Measurements from ENCODE around the gene PDE6H. TPM values are rescaled to one million over a fixed set of nuclear protein-coding genes. Genes with fewer than 3 reads are reported as not detected.

Gene PDE6H
- total RNA-seq, 1 experiment from 2014 or later: not detected

DNA sequence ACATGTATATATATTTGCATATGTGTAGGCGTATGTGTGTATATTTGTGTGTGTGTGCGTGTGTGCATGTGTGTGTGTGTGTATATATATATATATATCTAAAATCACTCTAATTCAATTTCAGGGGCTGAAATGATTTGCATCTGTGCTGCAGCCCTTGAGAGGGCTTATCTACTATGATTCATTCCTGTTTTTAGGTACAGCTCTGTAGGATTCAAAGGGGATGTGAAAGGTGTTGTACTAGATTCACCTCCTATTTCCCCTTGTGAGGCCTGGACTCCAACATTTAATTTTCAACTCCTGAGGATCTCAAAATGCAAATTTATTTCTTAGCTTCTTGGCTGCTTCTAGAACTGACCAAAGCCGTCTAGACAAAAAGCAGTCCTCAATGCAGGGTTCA lies 45.6 kb upstream of the PDE6H start:
- H3K27me3 ChIP-seq (ENCODE audit: insufficient read depth, low read depth): no peaks in the 10 kb centered on the region
- POLR2A ChIA-PET (ENCODE audit: unreplicated experiment): interaction anchor here (0.7 to 1.1 kb wide), 2 partner anchors 23 to 124 kb away, joined by 3 to 15 read pairs; partner anchors contain the start of gene C12orf60
- CTCF ChIA-PET: no interaction called here

DNA sequence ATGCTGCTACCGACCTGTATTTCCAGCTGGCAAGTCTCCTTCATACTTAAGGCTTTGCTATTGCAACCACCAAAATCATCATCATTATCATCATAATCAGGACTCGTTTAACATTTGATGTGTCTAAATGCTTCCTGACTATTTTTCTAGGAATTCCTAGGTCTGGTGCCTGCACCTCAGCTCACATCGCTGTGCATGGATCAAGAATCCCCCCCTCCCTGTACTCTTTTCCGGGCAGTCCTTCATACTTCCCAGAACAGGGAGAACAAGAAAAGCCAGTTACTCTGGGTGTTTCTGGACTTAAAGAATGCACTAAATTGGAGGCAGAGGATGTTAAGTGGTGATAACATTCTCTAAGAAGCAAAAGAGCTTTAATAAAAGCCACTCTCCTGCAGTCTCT lies 43.9 kb upstream of the PDE6H start:
- H3K27me3 ChIP-seq (ENCODE audit: insufficient read depth, low read depth): no peaks in the 10 kb centered on the region
- TF ChIP-seq CTCF (conservative IDR thresholded peaks at IDR 0.05) (no peak), EZH2 (IDR thresholded peaks at IDR 0.05; ENCODE audit: low read depth) (no peak)
- peak; percentile 84 to 97 for DNase-seq
- peak overlapping the region; percentile 78 for H3K27ac ChIP-seq
- intact Hi-C loops (cut with micrococcal nuclease; ENCODE audit: unreplicated experiment): loop anchor here (1.0 to 2.0 kb wide), 6 partner anchors 19 to 206 kb away; partner anchors contain the start of gene ARHGDIB
- H3K79me2 ChIP-seq (ENCODE audit: low read depth): 0 out of 2 replicates have a peak, but pooled peaks cover 7% of the 10 kb centered on the region
- peak overlapping the region; percentile 61; the same call in 1 of the 2 replicates for H2AFZ ChIP-seq
- peak overlapping the region; percentile 95 for H3K4me2 ChIP-seq
- BruUV-seq (replicated peaks): no TSS peak
- peaks cover 5% of the 10 kb centered on the region; the same call in 1 of the 2 replicates for H3K36me3 ChIP-seq (ENCODE audit: low read depth)
- peaks cover 37% of the 10 kb centered on the region for H3F3A ChIP-seq (ENCODE audit: insufficient read depth, low read depth)
- H4K20me1 ChIP-seq (ENCODE audit: insufficient read depth): no peaks in the 10 kb centered on the region
- peaks cover 72% of the 10 kb centered on the region for H3K4me1 ChIP-seq (replicated peaks; ENCODE audit: insufficient read depth)
- ChIA-PET POLR2A (ENCODE audit: unreplicated experiment) (interaction anchor here (0.5 to 1.2 kb wide), 8 partner anchors 18 to 1828 kb away, joined by 3 to 11 read pairs (median 4); partner anchors contain the start of gene C12orf60), CTCF (interaction anchor here (0.9 to 1.3 kb wide), 2 partner anchors 43 to 125 kb away, joined by 3 to 4 read pairs; partner anchors contain the start of genes C12orf60 and MGP)
- no peaks in the 10 kb centered on the region for H3K9me2 ChIP-seq (ENCODE audit: insufficient read depth)
- peaks cover 11% of the 10 kb centered on the region for H3K9me3 ChIP-seq (ENCODE audit: insufficient read depth, low read depth)
- peak overlapping the region; percentile 50 for H3K4me3 ChIP-seq

More for the DNA sequence above, 45.6 kb upstream of the PDE6H start:
- Histone ChIP-seq H3K9me3 (ENCODE audit: insufficient read depth, low read depth) (0 out of 2 replicates have a peak, but pooled peaks cover 8% of the 10 kb centered on the region), H3K36me3 (ENCODE audit: low read depth) (no peaks in the 10 kb centered on the region), H3K79me2 (ENCODE audit: low read depth) (0 out of 2 replicates have a peak, but pooled peaks cover 7% of the 10 kb centered on the region), H3F3A (ENCODE audit: insufficient read depth, low read depth) (peaks cover 29% of the 10 kb centered on the region), H3K27ac (no peak overlapping the region), H4K20me1 (ENCODE audit: insufficient read depth) (no peaks in the 10 kb centered on the region), H3K4me1 (replicated peaks; ENCODE audit: insufficient read depth) (peaks cover 55% of the 10 kb centered on the region), H3K4me2 (peak overlapping the region; percentile 95), H2AFZ (peak overlapping the region; percentile 36; the same call in 1 of the 2 replicates), H3K4me3 (no peak overlapping the region), H3K9me2 (ENCODE audit: insufficient read depth) (no peaks in the 10 kb centered on the region)
- intact Hi-C loops (cut with micrococcal nuclease; ENCODE audit: unreplicated experiment): no loop called here
- DNase-seq: no peak
- TF ChIP-seq EZH2 (IDR thresholded peaks at IDR 0.05; ENCODE audit: low read depth): no peak
- TF ChIP-seq CTCF (conservative IDR thresholded peaks at IDR 0.05): no peak
- no TSS peak for BruUV-seq (replicated peaks)

DNA sequence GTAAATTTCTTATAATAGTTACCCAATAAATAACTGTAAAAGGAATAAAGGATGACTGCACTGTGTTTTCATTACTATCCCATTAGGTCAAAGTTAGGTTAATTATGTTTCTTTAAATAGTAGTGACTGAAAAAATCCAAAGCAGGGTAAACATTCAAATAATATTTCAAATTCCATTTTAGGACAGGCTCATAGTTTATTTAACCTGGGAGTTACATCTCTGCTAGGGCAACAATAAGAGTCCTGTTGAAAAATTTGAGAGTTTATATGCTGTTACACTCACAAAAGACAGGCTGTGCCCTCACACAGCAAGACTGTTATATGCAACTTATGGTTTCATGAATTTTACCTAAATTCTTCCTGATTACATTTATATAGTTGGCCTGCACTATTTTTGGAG lies 42.5 kb upstream of the PDE6H start:
- BruUV-seq (replicated peaks): no TSS peak
- peaks cover 86% of the 10 kb centered on the region for H3K4me1 ChIP-seq (replicated peaks; ENCODE audit: insufficient read depth)
- CTCF ChIA-PET: no interaction called here
- 0 out of 2 replicates have a peak, but pooled peaks cover 7% of the 10 kb centered on the region for H3K79me2 ChIP-seq (ENCODE audit: low read depth)
- H3K4me3 ChIP-seq: no peak overlapping the region; the same call in 1 of the 2 replicates
- peaks cover 9% of the 10 kb centered on the region for H3K9me3 ChIP-seq (ENCODE audit: insufficient read depth, low read depth)
- H3K4me2 ChIP-seq: peak overlapping the region; percentile 74
- no peaks in the 10 kb centered on the region for H3K9me2 ChIP-seq (ENCODE audit: insufficient read depth)
- DNase-seq: peak in 1 of 2 experiments; percentile 66
- POLR2A ChIA-PET (ENCODE audit: unreplicated experiment): no interaction called here
- H3K27me3 ChIP-seq (ENCODE audit: insufficient read depth, low read depth): no peaks in the 10 kb centered on the region
- H4K20me1 ChIP-seq (ENCODE audit: insufficient read depth): no peaks in the 10 kb centered on the region
- TF ChIP-seq EZH2 (IDR thresholded peaks at IDR 0.05; ENCODE audit: low read depth) (no peak), CTCF (conservative IDR thresholded peaks at IDR 0.05) (peak; percentile 20; the same call in 1 of the 2 replicates)
- H2AFZ ChIP-seq: no peak overlapping the region
- H3F3A ChIP-seq (ENCODE audit: insufficient read depth, low read depth): peaks cover 49% of the 10 kb centered on the region
- H3K27ac ChIP-seq: peak overlapping the region; percentile 97
- H3K36me3 ChIP-seq (ENCODE audit: low read depth): peaks cover 15% of the 10 kb centered on the region
- intact Hi-C loops (cut with micrococcal nuclease; ENCODE audit: unreplicated experiment): loop anchor here (1.0 kb wide), 2 partner anchors 65 to 119 kb away; no protein-coding TSS in a partner anchor
